Measurements from ENCODE around the gene TRIM63.

Gene TRIM63

DNA sequence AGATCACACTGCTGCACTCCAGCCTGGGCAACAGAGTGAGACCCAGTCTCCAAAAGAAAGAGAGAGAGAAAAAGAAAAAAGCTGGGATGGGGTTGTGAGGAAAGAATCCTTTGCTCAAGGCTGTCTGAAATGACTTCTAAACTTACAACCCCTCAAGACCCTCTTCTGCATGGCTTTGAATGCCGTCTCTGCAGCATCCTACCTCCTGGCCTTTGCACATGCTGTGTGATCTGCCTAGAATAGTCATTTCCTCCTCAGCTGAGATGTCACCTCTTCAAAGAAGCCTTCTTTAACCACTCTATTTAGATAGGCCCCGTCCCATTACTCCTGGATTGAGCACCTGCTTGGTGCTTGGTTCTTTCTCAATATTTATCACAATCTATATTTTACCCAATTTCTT, 17.4 kb upstream of the TRIM63 start:
- no peak for DNase-seq (ENCODE audit: low read depth)

- DNase-seq (ENCODE audit: low read depth): no peak
Measured at GRCh38 chr1:26084091-26084561, 16.7 kb upstream of the TRIM63 start.

GRCh38 chr1:26083208-26083607, 15.8 kb upstream of the TRIM63 start:
- no peak for DNase-seq (ENCODE audit: low read depth)

GRCh38 chr1:26082020-26082350, 14.6 kb upstream of the TRIM63 start:
- no peak for DNase-seq (ENCODE audit: low read depth)

GRCh38 chr1:26081267-26082019, 14.0 kb upstream of the TRIM63 start:
- DNase-seq (ENCODE audit: low read depth): no peak

DNA sequence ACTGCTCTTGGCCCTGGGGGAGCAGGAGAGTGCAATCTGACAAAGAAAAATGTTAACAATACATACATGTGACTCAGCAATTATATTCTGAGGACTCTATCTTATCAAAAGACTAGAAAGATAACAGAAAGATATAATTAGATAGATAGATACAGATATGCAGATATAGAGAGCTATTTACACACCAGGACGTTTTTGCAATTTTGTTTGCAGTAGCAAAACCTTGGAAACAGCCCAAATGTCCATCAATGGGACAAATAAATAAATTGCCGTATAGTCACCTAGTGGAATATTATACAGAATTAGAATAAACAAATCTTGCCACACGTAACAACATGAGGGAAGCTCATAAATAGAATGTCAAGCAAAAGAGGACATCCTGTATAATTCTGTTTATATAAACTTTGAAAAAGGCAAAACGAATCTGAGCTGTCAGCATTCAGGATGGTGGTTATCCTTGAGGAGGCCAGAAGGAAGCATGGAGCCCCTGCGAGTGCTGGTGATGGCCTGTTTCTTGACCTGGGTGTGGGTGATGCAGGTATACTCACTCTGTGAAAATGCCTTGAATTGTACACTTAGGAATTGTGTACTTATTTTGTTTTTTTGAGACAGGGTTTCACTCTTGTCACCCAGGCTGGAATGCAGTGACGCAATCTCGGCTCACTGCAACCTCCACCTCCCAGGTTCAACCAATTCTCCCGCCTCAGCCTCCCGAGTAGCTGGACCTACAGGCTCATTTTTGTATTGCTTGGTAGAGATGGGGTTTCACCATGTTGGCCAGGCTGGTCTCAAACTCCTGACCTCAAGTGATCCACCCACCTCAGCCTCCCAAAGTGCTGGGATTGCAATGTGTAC, 12.8 kb upstream of the TRIM63 start:
- DNase-seq (ENCODE audit: low read depth): no peak

DNA sequence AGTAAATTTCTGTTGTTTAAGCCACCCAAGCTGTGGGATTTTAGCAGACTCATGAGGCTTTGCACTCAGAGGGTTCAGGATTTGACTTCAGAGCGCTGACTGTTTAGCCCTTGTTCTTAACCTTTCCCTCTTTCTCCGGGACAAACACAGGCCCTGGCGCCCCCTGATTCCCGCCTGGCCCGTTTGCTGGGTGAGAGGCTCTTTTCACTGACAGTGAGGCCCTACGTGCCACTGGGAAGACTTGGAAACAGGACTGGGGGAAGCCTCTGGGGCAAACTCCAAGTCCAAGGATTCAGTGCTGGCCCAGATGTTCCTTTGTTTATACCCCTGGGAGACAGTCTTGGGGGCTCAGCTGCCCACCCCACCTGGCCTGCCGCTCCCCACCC, 11.7 kb upstream of the TRIM63 start:
- no peak for DNase-seq (ENCODE audit: low read depth)

DNA sequence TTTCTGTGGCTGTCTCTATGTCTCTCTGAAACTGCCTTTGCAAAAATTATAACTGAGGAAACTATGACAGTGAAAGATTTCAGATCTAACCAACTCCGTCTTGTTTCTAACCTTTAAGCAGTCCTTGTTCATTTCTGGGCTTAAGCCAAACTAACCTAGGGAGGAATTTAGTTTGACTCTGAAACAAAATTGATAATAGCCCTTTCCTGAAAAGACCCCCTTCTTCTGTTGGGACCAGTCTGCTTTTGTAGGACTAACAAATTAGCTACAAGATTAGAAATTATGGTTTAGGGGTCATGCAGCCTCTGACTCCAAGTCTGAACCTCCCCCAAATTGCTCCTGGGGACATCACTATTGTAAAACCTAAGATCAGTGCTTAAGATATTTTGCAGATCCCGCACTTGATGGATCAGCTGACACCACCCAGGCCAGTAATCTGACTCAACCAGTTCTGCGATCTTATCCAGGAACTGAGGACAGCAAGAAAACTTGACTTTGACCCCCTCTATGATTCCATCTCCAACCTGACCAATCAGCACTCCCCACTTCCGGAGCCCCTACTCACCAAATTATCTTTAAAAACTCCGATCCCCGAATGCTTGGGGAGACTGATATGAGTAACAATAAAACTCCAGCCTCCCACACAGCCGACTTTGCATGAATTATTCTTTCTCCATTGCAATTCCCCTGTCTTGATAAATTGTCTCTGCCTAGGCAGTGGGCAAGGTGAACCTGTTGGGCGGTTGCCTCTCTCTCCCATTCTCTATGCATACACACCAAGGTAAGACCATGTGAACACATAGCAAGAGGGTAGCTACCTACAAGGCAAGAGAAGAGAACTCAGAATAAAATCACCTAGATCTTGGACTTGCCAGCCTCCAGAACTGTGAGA, 11.1 kb upstream of the TRIM63 start:
- no peak for DNase-seq (ENCODE audit: low read depth)

DNA sequence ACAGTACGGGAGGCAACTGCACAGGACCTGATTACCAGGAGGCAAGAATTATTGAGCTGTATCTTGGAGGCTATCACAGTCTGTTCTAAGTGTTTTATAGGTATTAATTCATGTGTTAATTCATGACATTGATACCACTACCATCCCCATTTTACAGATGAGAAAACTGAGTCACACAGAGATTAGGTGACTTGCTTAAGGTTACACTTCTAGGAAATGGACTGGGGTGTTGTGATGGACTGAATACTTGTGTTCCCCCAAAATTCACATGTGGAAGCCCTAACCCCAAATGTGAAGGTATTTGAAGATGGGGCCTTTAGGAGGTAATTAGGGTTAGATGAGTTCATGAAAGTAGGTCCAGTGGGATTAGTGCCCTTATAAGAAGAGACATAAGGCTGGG, 10.1 kb upstream of the TRIM63 start:
- DNase-seq (ENCODE audit: low read depth): no peak

DNA sequence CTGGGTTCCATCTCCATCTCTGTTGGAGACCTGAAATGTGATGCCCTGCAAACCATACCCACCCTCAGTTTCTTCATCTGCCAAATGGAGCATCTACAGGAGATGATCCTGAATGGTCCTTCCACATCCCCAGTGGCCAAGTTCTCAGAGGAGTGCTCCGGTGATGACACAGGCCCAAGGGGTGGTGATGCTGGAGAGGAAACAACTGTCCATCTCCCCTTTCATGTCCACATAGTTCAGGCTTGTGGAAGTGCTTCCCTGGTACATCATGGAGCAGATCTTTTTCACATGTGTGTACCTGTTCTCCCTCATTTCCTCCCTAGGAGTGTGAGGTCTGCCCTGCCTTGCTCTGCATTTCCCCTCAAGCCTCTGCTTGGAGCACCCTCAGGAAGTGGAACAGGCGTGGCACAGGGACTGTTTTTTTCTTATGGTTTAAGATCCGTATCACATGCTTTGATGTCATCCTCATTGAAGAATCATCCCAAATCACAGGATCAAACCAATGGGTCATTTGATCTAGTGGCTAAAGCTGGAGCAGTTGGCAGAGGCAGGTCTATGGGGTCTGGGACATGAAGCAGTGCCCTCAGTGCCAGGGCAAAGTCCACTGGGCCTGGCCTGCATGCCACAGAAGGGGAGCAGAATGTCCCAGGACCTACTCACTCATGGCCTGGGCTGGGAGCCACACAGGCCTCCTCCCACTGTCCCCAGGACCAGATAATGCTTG, 8.2 kb upstream of the TRIM63 start:
- DNase-seq (ENCODE audit: low read depth): no peak

- DNase-seq (ENCODE audit: low read depth): no peak
Measured at GRCh38 chr1:26072305-26072704, 4.9 kb upstream of the TRIM63 start.

GRCh38 chr1:26070963-26071342, 3.5 kb upstream of the TRIM63 start:
- no peak for DNase-seq (ENCODE audit: low read depth)

GRCh38 chr1:26070296-26070962, 3.0 kb upstream of the TRIM63 start:
- DNase-seq (ENCODE audit: low read depth): no peak

- no peak for DNase-seq (ENCODE audit: low read depth)
Measured at GRCh38 chr1:26069941-26070295, 2.5 kb upstream of the TRIM63 start.

DNA sequence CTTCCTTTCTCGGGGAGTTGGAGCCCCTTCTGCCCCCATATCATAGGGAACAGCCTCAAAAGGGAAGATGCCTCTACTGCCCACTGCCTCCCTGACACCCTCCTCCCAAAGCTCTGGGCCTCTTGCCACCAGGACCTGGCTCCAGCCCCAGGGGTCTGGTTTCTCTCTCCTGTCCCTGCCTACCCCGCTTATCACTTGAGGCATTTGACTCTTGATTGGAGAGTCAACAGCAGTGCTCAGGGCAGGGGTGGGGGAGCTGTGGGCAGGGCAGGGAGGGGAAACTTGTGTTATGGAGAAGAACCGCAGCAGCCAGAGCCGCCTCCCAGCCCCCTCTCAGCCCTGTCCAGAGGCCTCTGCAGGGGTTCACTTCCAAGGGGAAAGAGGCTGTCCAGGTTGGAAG, 573 bp downstream of the TRIM63 start:
- DNase-seq (ENCODE audit: low read depth): no peak

DNA sequence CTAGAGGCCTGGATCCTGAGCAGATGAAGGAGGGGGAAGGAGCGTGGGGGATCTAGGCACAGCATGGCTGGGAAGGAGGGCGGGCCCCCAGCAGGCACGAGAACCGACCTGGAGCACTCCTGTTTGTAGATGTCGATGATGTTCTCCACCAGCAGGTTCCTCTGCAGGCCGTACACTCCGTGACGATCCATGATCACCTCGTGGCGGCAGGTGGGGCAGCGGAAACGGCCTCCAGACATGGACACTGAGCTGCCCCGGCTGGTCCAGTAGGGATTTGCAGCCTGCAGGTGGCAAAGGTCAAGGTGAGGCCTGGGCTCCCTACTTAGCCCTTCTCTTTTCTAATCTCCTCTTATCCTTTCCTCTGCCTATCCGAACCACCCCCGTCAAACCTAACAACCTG, 1.3 kb downstream of the TRIM63 start:
- DNase-seq (ENCODE audit: low read depth): no peak

DNA sequence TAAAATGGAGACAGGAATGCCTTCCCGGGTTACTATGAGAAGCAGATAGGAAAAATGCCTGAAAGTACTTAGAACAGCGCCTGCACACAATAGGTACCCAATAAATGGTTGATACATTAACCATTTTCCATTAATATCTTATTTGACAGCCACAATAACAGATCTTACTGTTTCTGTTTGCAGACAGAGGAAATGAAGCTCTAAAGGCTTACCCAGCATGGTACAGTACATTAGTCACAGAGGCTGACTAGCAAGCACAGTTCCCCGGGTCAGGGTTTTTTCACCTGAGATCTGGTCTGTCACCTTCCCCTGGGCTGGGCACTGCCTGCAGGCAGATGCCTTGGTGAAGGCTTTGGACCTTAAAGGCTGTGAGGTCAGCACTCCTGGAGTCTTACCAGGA, 2.9 kb downstream of the TRIM63 start:
- no peak for DNase-seq (ENCODE audit: low read depth)

- no peak for DNase-seq (ENCODE audit: low read depth)
Measured at GRCh38 chr1:26060832-26061574, 6.4 kb downstream of the TRIM63 start.

- DNase-seq (ENCODE audit: low read depth): no peak
Measured at GRCh38 chr1:26059906-26060305, 7.5 kb downstream of the TRIM63 start.

DNA sequence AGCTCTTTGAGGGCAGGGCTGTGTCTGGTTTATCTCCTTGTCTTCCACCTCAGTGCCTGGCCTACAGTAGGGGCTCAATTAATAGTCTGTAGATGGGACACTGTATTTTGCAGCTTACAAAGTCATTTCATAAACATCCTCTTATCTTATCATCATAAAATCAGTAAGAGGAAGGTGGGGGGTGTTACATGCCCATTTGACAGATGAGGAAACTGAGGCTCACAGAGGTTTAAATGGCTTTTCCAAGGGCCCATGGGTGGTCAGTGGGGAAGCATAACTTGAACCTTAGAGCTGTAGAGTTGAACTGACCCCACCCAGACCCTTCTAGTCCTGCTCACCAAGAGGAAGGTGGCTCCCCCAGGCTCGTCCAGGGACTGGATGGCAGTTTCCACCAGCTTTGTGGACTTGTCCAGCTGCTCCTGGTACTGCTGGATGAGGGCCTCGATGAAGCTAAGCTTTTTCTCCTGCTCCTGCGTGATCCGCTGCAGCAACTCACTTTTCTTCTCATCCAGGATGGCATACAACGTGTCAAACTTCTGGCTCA, 9.3 kb downstream of the TRIM63 start:
- no peak for DNase-seq (ENCODE audit: low read depth)
